Spleen (tissue), 11 donors: Measurements from ENCODE around the gene STEAP1B. TPM values are rescaled to one million over a fixed set of nuclear protein-coding genes. Genes with fewer than 3 reads are reported as not detected.
A peak's percentile ranks its signal among the peaks of the same experiment; 100 is the strongest.
"Not testable (repeated sequence)": the region's sequence is repeated elsewhere in the genome, so short reads cannot be mapped to it uniquely, and the experiment has no call there.

Source experiments
- DNase-seq: peaks from one replicate; pipeline ENCODE4 v3.0.0-alpha.2; 2020
- H3K27ac ChIP-seq, 8 donors: fragments of 200-600 bp; sonication (generic) in 7 of 8; 1 replicate in 4 of 8; 2 replicates in 4 of 8; pipeline versions ENCODE4 v1.5.0 to v1.8.0; 2016 to 2021; ENCODE audit warnings: inconsistent platforms in 4 of 8, mild to moderate bottlenecking in 4 of 8, moderate library complexity in 1 of 8
- H3K27me3 ChIP-seq, 7 donors: fragments of 200-600 bp; sonication (generic) in 6 of 7; replicated peaks in 1 of 7; 1 replicate in 4 of 7; 2 replicates in 3 of 7; pipeline versions ENCODE4 v1.5.0 to v1.8.0; 2016 to 2021; ENCODE audit warnings: inconsistent platforms in 3 of 7, mild to moderate bottlenecking in 1 of 7
- H3K36me3 ChIP-seq, 6 donors: fragments of 200-600 bp; sonication (generic) in 5 of 6; 1 replicate in 4 of 6; 2 replicates in 2 of 6; pipeline versions ENCODE4 v1.5.0 to v1.8.0; 2016 to 2021; ENCODE audit warnings: inconsistent platforms in 2 of 6
- H3K4me1 ChIP-seq, 6 donors: fragments of 200-600 bp; sonication (generic) in 5 of 6; 1 replicate in 3 of 6; 2 replicates in 3 of 6; pipeline versions ENCODE4 v1.5.0 to v1.8.0; 2016 to 2021; ENCODE audit warnings: inconsistent platforms in 3 of 6
- H3K4me3 ChIP-seq, 8 donors: fragments of 200-600 bp; sonication (generic) in 7 of 8; 1 replicate in 4 of 8; 2 replicates in 4 of 8; pipeline versions ENCODE4 v1.5.0 to v1.8.0; 2016 to 2021; ENCODE audit warnings: inconsistent platforms in 4 of 8, mild to moderate bottlenecking in 4 of 8, moderate library complexity in 2 of 8
- H3K9me3 ChIP-seq, 8 donors: fragments of 200-600 bp; sonication (generic) in 7 of 8; 1 replicate in 4 of 8; 2 replicates in 4 of 8; pipeline versions ENCODE4 v1.5.0 to v1.8.0; 2016 to 2021; ENCODE audit warnings: inconsistent platforms in 4 of 8
- CTCF ChIP-seq, 11 experiments: fragments of 200-600 bp in 7 of 11; fragments of 450-650 bp in 4 of 11; sonication (generic) in 4 of 11; IDR thresholded peaks in 8 of 11; conservative IDR thresholded peaks in 3 of 11; 1 replicate in 7 of 11; 2 replicates in 4 of 11; pipeline versions ENCODE4 v1.4.0 to v1.8.0; 2016 to 2021; ENCODE audit warnings: antibody characterized with exemption in 11 of 11, inconsistent platforms in 4 of 11, mild to moderate bottlenecking in 1 of 11
- POLR2A ChIP-seq, 3 donors: fragments of 450-650 bp; IDR thresholded peaks; one replicate each; pipeline ENCODE4 v1.5.1; 2017; ENCODE audit warnings: antibody characterized with exemption in 3 of 3, mild to moderate bottlenecking in 1 of 3
- POLR2AphosphoS5 ChIP-seq, 3 donors: sonication (generic); formaldehyde crosslinking; IDR thresholded peaks; one replicate each; pipeline ENCODE4 v1.5.1; 2017; ENCODE audit warnings: antibody characterized with exemption in 3 of 3
- WGBS, 5 donors: extraction: QIAGEN DNeasy Blood & Tissue Kit in 3 of 5; methylation state at CpG; one replicate each; pipeline versions ENCODE4 v1.1.5 to v1.1.7; 2013 to 2018; 5-methylcytosine and 5-hydroxymethylcytosine counted together
- intact Hi-C: fragments of 100-400 bp; cut with DNase I; formaldehyde crosslinking; loops from one replicate; pipeline ENCODE4 v1.15.0; 2023; ENCODE audit warnings: low total_unique reads
- polyA plus RNA-seq, 3 donors: library from polyadenylated mRNA; stranded (reverse); fragments of 200-250 nt; gene quantifications; one replicate each; pipeline ENCODE4 v1.2.1, GENCODE V29; 2013
- total RNA-seq, 7 donors: library from RNA; depleted of rRNA in 3 of 7; stranded (reverse); fragments of >200 nt in 3 of 7; fragmentation: NEBNext Ultra II Directional in 4 of 7; extraction: Animal tissue kit (Norgen Biotek cat#: 25700) in 4 of 7; gene quantifications; one replicate each; pipeline versions ENCODE4 v1.1.0 to v1.2.1, GENCODE V29; 2016 to 2021
- donor health status: healthy with polysubstance abuse.
- donor health status: DM: no; HTN: no; CAD: no; lungs with moderate emphysema.
- donor health status: DM: no; HTN: no; CAD: no.
- donor health status: Bipolar disorder and iron deficiency.
- donor health status: healthy.
- donor health status: DM: no; HTN: no; CAD: no.
- donor health status: DM: yes; HTN: yes; CAD: no.

STEAP1B gene
- total and polyA plus RNA-seq, 10 donors, result 5.9 to 22.5 (median 12.9) TPM

GRCh38 chr7:22542254-22542653, 42.3 kb upstream of the STEAP1B start:
- WGBS, 5 donors, result 67 to 87% (median 79%) methylated on average over 5 of the region's 5 CpGs
- Histone ChIP-seq H3K9me3 (no peaks in the 10 kb centered on the region), H3K36me3 (no peaks in the 10 kb centered on the region), H3K4me1 (no peaks in the 10 kb centered on the region), H3K27ac (no peak overlapping the region), H3K4me3 (no peak overlapping the region), H3K27me3 (peaks cover 0 to 14% (median 0%) of the 10 kb centered on the region in 7 donors)
- intact Hi-C loops, result no loop called here
- TF ChIP-seq POLR2A (IDR thresholded peaks at IDR 0.05), result no peak
- no peak for TF ChIP-seq CTCF (IDR thresholded peaks at IDR 0.05 in 8 of 11, conservative IDR thresholded peaks at IDR 0.05 in 3 of 11)
- TF ChIP-seq POLR2AphosphoS5 (IDR thresholded peaks at IDR 0.05), result no peak
- no peak for DNase-seq

- DNase-seq, result no peak
- 90 to 95% (median 92%) methylated on average over 6 of the region's 6 CpGs for WGBS, 5 donors
- Histone ChIP-seq H3K27me3 (peaks cover 0 to 14% (median 0%) of the 10 kb centered on the region in 7 donors), H3K4me1 (no peaks in the 10 kb centered on the region), H3K36me3 (no peaks in the 10 kb centered on the region), H3K27ac (no peak overlapping the region), H3K9me3 (no peaks in the 10 kb centered on the region), H3K4me3 (no peak overlapping the region)
- intact Hi-C loops, result no loop called here
- TF ChIP-seq CTCF (IDR thresholded peaks at IDR 0.05 in 8 of 11, conservative IDR thresholded peaks at IDR 0.05 in 3 of 11), result no peak
- TF ChIP-seq POLR2A (IDR thresholded peaks at IDR 0.05), result no peak
- TF ChIP-seq POLR2AphosphoS5 (IDR thresholded peaks at IDR 0.05), result no peak
Measured at GRCh38 chr7:22541789-22542188, 41.8 kb upstream of the STEAP1B start.

GRCh38 chr7:22528537-22528936, 28.5 kb upstream of the STEAP1B start:
- DNase-seq, H3K4me3 ChIP-seq, H3K27me3 ChIP-seq, intact Hi-C loops, H3K27ac ChIP-seq, H3K4me1 ChIP-seq, H3K9me3 ChIP-seq, H3K36me3 ChIP-seq: not testable (repeated sequence)
- 76 to 96% (median 89%) methylated on average over 3 to 6 of the region's 14 CpGs for WGBS, 5 donors

GRCh38 chr7:22524353-22524947, 24.5 kb upstream of the STEAP1B start:
- 35 to 43% (median 39%) methylated on average over 5 of the region's 5 CpGs for WGBS, 5 donors
- intact Hi-C loops, H3K27ac ChIP-seq, H3K36me3 ChIP-seq, DNase-seq, H3K4me1 ChIP-seq, H3K27me3 ChIP-seq, H3K4me3 ChIP-seq: not testable (repeated sequence)
- H3K9me3 ChIP-seq, result peaks cover 0 to 14% (median 0%) of the 10 kb centered on the region in 8 donors

- DNase-seq, H3K27me3 ChIP-seq, H3K4me1 ChIP-seq, intact Hi-C loops, H3K27ac ChIP-seq, H3K4me3 ChIP-seq, H3K36me3 ChIP-seq: not testable (repeated sequence)
- TF ChIP-seq CTCF (IDR thresholded peaks at IDR 0.05 in 8 of 11, conservative IDR thresholded peaks at IDR 0.05 in 3 of 11), result peak in 7 of 11 experiments; percentile 11 to 44 (median 22)
- peaks cover 0 to 14% (median 0%) of the 10 kb centered on the region in 8 donors for H3K9me3 ChIP-seq
- 40 to 48% (median 44%) methylated on average over 16 of the region's 16 CpGs for WGBS, 5 donors
Measured at GRCh38 chr7:22523478-22524352, 23.7 kb upstream of the STEAP1B start.

GRCh38 chr7:22519560-22519959, 19.6 kb upstream of the STEAP1B start:
- H3K27me3 ChIP-seq, H3K4me3 ChIP-seq, DNase-seq, H3K36me3 ChIP-seq, H3K27ac ChIP-seq, H3K4me1 ChIP-seq, intact Hi-C loops: not testable (repeated sequence)
- H3K9me3 ChIP-seq, result peaks cover 0 to 11% (median 0%) of the 10 kb centered on the region in 8 donors
- 87 to 100% (median 96%) methylated on average over 1 of the region's 1 CpG for WGBS, 5 donors

GRCh38 chr7:22516950-22517349, 17.0 kb upstream of the STEAP1B start:
- H3K27ac ChIP-seq, DNase-seq, H3K27me3 ChIP-seq, intact Hi-C loops, H3K4me1 ChIP-seq, H3K4me3 ChIP-seq, H3K36me3 ChIP-seq: not testable (repeated sequence)
- peaks cover 0 to 11% (median 0%) of the 10 kb centered on the region in 8 donors for H3K9me3 ChIP-seq
- WGBS, 5 donors, result 84 to 93% (median 87%) methylated on average over 4 of the region's 4 CpGs
